Left cardiac atrium (tissue), 4 donors: Measurements from ENCODE around the gene CTNND2. TPM values are rescaled to one million over a fixed set of nuclear protein-coding genes. Genes with fewer than 3 reads are reported as not detected.
A peak's percentile ranks its signal among the peaks of the same experiment; 100 is the strongest.

Experiments used
- ATAC-seq, 2 donors: fragments of 200-7000 bp; cut with Tn5 transposase; one replicate each; pipeline ENCODE4 v1.9.1; 2020; ENCODE audit warnings: mild to moderate bottlenecking in 2 of 2, moderate library complexity in 2 of 2
- DNase-seq: peaks from one replicate; pipeline ENCODE4 v3.0.0-alpha.2; 2020
- intact Hi-C, 2 donors: fragments of 100-400 bp; cut with DNase I; formaldehyde crosslinking; loops; one replicate each; pipeline versions ENCODE4 v1.14.1 to v1.15.1; 2022 to 2023
- total RNA-seq, 2 donors: library from RNA; stranded (reverse); fragmentation: NEBNext Ultra II Directional; extraction: Animal tissue kit (Norgen Biotek cat#: 25700); gene quantifications; one replicate each; pipeline ENCODE4 v1.2.1, GENCODE V29; 2021
- donor health status: DM: no; HTN: yes; CAD: no.
- donor health status: DM: no; HTN: yes; CAD: no; lungs with severe emphysema.
- donor health status: DM: yes; HTN: yes; CAD: no.
- donor health status: Dilated cardiomyopathy.

Gene CTNND2
- total RNA-seq, 2 donors from 2014 or later = 4.8 to 11.6 TPM

- ATAC-seq = no peak
- DNase-seq = no peak
- intact Hi-C loops = no loop called here
Observed at GRCh38 chr5:11700391-11700790, 203.9 kb downstream of the CTNND2 start.

GRCh38 chr5:11692636-11693035, 211.6 kb downstream of the CTNND2 start:
- no peak for DNase-seq
- no peak for ATAC-seq
- intact Hi-C loops = no loop called here

- no peak for DNase-seq
Observed at GRCh38 chr5:11687498-11687897, 216.7 kb downstream of the CTNND2 start.

GRCh38 chr5:11684607-11685006, 219.6 kb downstream of the CTNND2 start:
- no peak for DNase-seq
- ATAC-seq = peak in 1 of 2 donors; percentile 38

More at GRCh38 chr5:11687498-11687897, 216.7 kb downstream of the CTNND2 start:
- intact Hi-C loops = no loop called here
- ATAC-seq = no peak

GRCh38 chr5:11683666-11684065, 220.6 kb downstream of the CTNND2 start:
- peak; percentile 45 for DNase-seq
- ATAC-seq = peak in 1 of 2 donors; percentile 53
- intact Hi-C loops = no loop called here

More at GRCh38 chr5:11684607-11685006, 219.6 kb downstream of the CTNND2 start:
- intact Hi-C loops = no loop called here

GRCh38 chr5:11681796-11682195, 222.4 kb downstream of the CTNND2 start:
- intact Hi-C loops = no loop called here
- DNase-seq (no peak), ATAC-seq (no peak)

GRCh38 chr5:11679676-11680075, 224.6 kb downstream of the CTNND2 start:
- no peak for ATAC-seq
- no peak for DNase-seq
- intact Hi-C loops = no loop called here

GRCh38 chr5:11675184-11675583, 229.1 kb downstream of the CTNND2 start:
- DNase-seq (no peak), ATAC-seq (no peak)
- intact Hi-C loops = no loop called here

- intact Hi-C loops = no loop called here
Observed at GRCh38 chr5:11672385-11673085, 231.7 kb downstream of the CTNND2 start.

GRCh38 chr5:11658376-11658775, 245.9 kb downstream of the CTNND2 start:
- intact Hi-C loops = no loop called here

More at GRCh38 chr5:11672385-11673085, 231.7 kb downstream of the CTNND2 start:
- no peak for DNase-seq
- no peak for ATAC-seq

GRCh38 chr5:11656916-11657315, 247.3 kb downstream of the CTNND2 start:
- no peak for ATAC-seq
- intact Hi-C loops = no loop called here
- no peak for DNase-seq

More at GRCh38 chr5:11658376-11658775, 245.9 kb downstream of the CTNND2 start:
- ATAC-seq = no peak
- no peak for DNase-seq

- intact Hi-C loops = no loop called here
- ATAC-seq (no peak), DNase-seq (no peak)
Observed at GRCh38 chr5:11655681-11656080, 248.6 kb downstream of the CTNND2 start.

GRCh38 chr5:11650936-11651335, 253.3 kb downstream of the CTNND2 start:
- intact Hi-C loops = no loop called here
- ATAC-seq = no peak
- no peak for DNase-seq

GRCh38 chr5:11646141-11646540, 258.1 kb downstream of the CTNND2 start:
- no peak for ATAC-seq
- no peak for DNase-seq
- intact Hi-C loops = no loop called here

- no peak for ATAC-seq
- intact Hi-C loops = no loop called here
- no peak for DNase-seq
Observed at GRCh38 chr5:11642438-11642837, 261.8 kb downstream of the CTNND2 start.

GRCh38 chr5:11640158-11640873, 263.9 kb downstream of the CTNND2 start:
- ATAC-seq (no peak), DNase-seq (no peak)
- intact Hi-C loops = no loop called here

- ATAC-seq = no peak
- DNase-seq = no peak
- intact Hi-C loops = no loop called here
Observed at GRCh38 chr5:11622785-11623184, 281.5 kb downstream of the CTNND2 start.

GRCh38 chr5:11620172-11620571, 284.1 kb downstream of the CTNND2 start:
- intact Hi-C loops = no loop called here
- no peak for ATAC-seq
- DNase-seq = no peak

GRCh38 chr5:11619339-11620024, 284.8 kb downstream of the CTNND2 start:
- ATAC-seq = peak in 1 of 2 donors; percentile 59
- no peak for DNase-seq
- intact Hi-C loops = loop anchor here in 1 of 2 donors (5.0 to 10.0 kb wide), 2 partner anchors 352 to 925 kb away; no protein-coding TSS in a partner anchor

- no peak for DNase-seq
- ATAC-seq = peak in 1 of 2 donors; percentile 31
- intact Hi-C loops = loop anchor here in 1 of 2 donors (5.0 to 10.0 kb wide), 2 partner anchors 350 to 922 kb away; no protein-coding TSS in a partner anchor
Observed at GRCh38 chr5:11617080-11617479, 287.2 kb downstream of the CTNND2 start.
